ENCODE data around the gene GJC1. TPM values are rescaled to one million over a fixed set of nuclear protein-coding genes. Genes with fewer than 3 reads are reported as not detected.

GJC1 gene
- total RNA-seq, 1 donor from 2014 or later, result 20.8 TPM

DNA sequence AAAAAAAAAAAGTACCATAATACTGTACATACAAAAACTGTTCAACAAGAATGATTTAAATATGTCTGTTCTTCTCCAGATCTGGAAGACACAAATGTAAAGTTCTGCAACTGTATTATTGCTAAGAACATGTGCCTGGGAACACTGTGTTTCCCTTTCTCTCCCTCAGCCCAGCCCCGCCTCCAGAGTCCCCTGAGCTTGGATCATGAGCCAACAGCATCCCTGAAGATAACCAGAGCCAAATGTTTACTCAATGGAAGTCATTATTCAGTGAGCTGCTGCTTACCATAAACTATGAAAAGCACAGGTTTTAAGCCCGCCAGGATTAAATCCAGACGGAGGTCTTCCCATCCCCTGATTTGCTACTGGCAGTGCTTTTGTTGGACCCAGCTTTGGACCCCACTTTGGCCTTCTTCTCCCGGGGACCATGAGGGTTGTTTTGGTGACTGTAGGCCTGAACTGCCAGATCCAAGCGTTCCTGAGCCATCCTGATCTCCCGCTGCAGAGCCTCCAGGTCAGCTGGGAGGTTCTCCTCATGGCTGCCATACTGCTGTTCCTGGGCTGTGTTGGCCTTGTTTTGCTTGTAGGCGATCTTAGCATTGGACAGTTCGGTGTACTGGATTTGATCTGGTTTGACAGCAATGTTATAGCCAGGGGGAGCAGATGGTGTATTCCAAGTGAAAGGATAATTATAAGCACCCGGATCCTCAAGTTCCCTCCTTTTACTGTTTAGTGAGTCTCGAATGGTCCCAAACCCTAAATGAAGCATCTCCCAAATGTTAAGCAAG is 25.6 kb downstream of the GJC1 start:
- no peak for DNase-seq (ENCODE audit: extremely low read depth, low read depth, low spot score)

DNA sequence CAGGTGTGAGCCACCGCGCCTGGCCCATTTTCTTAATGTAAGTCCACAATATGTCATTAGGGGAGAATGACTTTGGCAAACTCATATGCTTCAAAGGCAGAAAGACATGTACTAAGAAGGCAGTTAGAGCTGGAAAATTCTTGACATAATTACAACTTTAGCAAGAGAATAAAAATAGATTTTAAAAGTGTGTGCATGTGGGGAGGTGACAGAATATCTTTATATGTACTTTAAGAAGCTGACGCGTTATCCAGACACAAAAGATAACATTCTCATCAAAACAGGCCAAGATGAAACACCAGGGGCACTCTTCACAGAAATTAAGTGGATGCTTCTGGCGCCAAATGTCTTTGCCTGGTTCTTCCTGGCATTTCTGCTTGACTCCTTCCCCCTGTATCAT is 28.2 kb downstream of the GJC1 start:
- DNase-seq (ENCODE audit: extremely low read depth, low read depth, low spot score), result no peak

DNA sequence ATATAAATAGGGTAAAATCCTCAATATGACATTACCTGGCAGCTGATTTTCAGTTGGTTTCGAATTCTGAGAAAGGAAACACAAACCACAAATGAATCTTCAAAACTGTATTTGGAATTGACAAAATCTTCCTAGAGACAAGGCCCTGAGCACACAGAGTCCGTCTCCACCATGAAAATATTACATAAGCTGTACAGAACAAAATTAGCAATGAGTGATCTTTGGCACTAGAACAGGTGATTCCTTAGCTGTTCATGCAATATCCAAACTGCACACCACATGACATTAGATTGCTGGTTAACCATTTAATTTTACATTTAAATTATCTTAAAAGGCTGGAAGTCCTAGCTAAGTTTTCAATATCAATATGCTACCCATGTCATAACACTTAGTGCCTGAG is 31.7 kb downstream of the GJC1 start:
- DNase-seq (ENCODE audit: extremely low read depth, low read depth, low spot score), result no peak

DNA sequence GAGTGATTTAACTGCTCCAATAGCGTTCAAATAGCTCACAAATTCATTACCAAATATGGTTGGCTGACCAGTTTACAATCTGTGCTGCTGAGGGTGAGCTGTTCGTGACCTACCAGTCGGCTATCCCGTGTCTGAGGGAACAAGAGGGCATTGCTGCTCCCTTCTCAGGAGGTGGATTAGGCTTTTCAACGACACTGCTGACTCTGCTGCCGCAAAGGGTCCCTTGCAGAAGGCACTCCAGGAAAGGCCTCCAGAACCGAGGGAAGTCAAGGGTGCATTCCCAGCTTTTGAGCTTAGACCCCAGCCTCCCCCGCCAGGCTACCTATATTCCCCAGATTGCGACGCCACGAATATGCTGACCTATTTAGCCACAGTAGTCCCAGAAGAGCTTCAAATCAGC is 32.3 kb downstream of the GJC1 start:
- no peak for DNase-seq (ENCODE audit: extremely low read depth, low read depth, low spot score)

DNA sequence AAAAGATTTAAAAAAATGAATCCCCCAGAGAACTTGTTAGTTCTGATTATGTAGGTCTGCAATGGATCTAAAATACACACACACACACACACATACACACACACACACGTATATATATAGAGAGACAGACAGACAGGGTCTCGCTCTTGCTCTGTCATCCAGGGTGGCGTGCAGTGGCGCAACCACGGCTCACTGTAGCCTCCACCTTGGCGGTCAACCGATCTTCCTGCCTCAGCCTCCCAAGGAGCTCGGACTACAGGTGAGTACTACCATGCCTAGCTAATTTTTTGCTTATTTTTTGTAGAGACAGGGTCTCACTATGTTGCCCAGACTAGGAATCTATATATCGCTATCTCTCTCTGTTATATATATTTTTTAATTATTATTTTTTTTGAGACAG is 33.4 kb downstream of the GJC1 start:
- DNase-seq (ENCODE audit: extremely low read depth, low read depth, low spot score), result no peak

DNA sequence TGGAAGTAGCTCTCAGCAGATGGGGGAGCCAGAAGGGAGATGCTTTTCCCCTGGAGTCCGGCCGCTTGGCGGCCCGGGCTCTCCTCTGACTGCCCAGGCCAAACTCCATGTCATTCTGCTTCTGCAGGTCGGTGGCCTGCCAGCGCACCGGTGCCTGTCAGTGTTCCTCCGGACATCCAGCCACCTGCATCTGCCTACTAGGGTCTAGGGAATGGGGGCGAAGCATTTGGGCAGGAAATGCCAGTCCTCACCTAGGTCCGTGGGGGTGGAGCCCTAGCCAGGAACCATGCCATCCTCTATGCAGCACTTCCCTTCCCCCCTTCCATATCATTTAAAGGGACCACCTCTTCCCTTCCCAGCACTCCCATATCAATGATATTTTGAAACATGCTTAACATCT is 34.2 kb downstream of the GJC1 start:
- DNase-seq (ENCODE audit: extremely low read depth, low read depth, low spot score), result no peak

DNA sequence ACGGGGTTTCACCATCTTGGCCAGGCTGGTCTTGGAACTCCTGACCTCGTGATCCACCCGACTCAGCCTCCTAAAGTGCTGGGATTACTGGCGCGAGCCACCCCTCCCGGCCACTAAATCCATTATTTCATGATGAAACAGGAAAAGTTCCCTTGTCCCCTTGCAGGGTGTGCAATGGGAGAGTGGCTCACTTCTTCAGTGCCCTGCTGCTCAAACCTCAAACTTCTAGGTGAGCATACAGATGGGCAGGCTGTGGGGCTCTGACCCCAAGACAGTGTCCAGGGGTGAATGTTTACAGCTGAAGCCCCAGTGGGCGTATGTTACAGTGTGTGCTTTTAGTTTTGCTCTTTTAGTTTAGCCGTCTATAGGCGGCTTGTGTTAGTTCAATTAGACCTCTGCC is 34.7 kb downstream of the GJC1 start:
- DNase-seq (ENCODE audit: extremely low read depth, low read depth, low spot score), result no peak

DNA sequence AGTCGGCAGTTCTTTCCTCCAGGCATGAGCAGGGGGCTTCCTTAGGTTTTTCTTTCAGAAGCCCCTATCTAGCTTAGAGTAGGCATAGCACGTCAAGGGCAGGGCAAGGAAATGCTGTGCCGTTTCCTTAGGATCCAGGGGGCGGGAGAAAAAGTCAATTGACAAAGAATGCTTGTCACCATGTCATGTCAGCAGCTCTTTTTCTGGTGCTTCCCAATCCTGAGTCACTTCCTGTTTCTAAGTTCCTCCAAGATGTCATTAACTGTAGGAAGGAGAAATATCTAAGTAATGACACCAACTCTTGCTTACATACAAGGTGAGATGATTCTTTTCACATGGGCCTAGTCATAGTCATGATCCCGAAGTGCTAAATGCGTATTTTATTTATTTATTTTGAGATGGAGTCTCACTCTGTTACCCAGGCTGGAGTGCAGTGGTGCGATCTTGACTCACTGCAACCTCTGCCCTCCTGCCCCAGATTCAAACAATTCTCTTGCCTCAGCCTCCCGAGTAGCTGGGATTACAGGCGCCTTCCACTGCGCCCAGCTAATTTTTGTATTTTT is 35.2 kb downstream of the GJC1 start:
- peak; percentile 73 for DNase-seq (ENCODE audit: extremely low read depth, low read depth, low spot score)

DNA sequence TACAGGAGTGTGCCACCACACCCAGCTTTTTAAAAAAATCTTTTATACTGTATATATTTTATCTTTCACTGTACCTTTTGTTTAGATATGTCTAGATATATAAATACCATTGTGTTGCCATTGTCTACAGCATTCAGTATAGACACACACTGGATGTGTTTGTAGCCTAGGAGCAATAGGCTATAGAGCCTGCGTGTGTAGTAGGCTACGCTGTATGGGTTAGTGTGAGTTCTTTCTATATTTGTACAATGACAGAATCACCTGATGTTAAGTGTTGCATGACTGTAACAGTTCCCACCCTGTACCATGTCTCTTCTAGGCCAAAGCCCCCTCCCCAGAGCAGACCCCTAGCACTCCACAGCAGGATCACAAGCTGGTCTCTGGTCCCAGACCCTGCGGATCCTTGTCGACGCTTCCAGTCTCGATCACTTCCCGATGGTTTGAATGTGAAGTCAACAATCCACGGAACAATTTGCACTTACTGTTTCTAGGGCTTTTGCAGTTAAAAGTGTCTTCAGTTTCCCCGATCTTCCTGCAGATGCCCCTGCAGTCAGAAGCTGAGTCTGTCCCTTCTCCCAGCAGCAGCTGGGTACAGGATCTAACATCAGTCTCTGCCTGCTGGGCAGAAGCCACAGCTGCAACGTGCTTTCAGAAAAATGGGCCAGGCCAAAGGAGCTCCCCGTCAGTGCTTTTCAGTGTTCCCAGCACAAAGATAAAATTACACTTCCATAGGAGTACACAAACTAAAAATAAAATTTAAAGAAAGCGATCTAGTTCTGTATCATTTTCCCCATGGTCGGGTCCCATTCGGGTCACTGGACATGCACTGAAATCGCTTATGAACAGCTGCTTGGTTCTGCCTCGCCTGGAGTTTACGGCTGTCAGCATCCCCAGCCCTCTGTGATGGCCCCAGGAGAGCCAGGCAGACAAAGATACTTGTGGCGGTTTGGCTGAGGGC is 35.9 kb downstream of the GJC1 start:
- DNase-seq (ENCODE audit: extremely low read depth, low read depth, low spot score), result no peak

DNA sequence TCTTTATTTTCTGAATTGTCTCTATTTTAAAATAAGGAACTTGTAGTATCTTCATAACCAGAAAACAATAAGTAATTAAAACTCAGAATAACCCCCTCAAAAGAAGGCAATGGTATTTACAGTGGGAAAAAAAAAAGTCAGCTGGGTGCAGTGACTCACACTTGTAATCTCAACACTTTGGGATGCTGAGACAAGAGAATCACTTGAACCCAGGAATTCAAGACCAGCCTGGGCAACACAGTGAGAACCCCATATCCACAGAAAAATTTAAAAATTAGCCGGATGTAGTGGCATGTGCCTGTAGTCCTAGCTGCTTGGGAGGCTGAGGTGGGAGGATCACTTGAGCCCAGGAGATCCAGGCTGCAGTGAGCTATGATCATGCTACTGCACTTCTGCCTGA is 37.8 kb downstream of the GJC1 start:
- DNase-seq (ENCODE audit: extremely low read depth, low read depth, low spot score), result no peak

DNA sequence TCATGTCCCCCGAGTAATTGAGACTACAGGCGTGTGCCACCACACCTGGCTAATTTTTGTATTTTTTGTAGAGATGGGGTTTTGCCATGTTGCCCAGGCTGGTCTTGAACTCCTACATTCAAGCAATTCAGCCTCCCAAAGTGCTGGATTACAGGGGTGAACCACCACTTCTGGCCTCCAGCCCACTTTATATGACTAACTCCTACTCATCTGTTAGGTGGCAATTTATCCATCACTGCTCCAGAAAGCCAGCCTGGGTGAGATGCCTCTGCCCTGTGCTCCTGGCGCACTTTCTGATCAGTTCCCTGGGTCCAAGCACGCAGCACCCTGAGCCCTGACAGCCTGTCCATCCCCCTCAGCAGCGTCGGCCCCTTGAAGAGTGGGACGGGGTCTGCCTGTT is 41.9 kb downstream of the GJC1 start:
- DNase-seq (ENCODE audit: extremely low read depth, low read depth, low spot score), result no peak

DNA sequence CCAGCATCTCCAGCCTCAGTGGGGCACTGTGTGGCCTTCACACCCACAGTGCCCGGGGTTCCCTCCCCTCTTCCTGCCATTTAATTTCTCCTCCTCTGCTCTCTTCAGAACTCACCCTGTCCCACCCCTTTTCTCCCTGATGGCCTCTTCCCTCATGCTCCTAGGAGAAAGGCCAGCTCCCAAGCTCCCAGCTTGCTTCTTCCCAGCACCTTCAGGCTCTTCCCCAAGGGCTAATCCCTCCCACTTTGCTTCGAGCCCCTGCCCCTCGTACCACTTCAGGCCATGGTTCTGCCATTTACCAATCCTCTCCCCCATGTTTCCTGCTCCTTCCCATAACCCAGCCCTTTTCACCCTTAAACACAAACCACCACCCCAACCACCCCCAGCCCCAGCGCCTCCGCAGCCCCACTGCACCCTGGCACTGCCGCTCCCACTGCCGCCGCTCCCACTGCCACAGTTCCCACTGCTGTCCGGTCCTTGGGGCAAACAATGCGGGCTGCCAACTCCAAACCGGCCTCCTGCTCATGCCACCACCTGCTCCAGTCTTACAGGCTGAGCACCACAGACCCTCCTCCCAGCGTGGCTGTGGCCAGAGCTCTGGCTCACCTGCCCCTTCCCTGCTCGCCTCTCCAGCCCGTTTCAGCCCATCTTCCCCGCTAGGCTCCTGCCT is 42.7 kb downstream of the GJC1 start:
- DNase-seq (ENCODE audit: extremely low read depth, low read depth, low spot score), result no peak

DNA sequence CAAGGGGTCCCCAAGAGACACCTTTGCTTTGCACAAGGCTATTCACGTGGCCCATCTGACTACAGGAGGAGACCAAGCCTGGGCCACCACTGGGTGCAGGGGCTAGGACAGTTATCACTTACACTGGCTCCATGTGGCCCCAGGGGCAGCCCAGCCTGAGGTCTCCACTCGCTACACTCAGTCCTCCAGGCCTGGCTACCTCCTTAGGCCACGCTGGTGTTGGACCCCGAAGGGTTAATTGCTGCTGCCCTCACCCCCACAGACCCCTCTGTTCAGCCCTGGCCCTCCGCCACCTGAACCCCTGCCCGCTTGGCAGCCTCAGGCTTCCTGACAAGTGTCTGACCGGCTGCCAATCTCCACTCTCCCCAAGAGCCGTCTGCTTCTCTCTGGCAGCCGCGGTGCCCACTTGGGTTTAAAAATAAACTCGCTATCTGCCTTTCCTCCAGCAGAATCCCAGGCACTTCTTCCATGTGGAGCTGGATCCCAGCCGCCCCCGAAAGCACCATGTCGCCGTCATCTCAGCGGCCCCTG is 43.5 kb downstream of the GJC1 start:
- DNase-seq (ENCODE audit: extremely low read depth, low read depth, low spot score), result no peak

DNA sequence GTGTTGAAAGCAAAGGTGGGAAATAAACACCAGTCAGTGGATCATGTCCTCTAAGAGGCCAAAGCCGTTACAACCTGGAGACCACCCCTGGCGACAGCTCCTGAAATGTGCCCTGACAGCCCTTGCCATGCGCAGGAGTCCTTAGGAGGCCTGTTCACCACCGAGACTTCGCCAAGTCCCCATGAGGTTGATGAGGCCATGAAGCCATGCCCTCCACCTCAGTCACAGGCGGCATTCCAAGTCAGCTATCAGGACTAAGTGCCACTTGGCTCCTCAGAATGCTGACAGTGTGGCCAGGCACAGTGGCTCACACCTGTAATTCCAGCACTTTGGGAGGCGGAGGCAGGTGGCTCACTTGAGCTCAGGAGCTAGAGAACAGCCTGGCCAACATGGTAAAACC is 44.2 kb downstream of the GJC1 start:
- no peak for DNase-seq (ENCODE audit: extremely low read depth, low read depth, low spot score)

DNA sequence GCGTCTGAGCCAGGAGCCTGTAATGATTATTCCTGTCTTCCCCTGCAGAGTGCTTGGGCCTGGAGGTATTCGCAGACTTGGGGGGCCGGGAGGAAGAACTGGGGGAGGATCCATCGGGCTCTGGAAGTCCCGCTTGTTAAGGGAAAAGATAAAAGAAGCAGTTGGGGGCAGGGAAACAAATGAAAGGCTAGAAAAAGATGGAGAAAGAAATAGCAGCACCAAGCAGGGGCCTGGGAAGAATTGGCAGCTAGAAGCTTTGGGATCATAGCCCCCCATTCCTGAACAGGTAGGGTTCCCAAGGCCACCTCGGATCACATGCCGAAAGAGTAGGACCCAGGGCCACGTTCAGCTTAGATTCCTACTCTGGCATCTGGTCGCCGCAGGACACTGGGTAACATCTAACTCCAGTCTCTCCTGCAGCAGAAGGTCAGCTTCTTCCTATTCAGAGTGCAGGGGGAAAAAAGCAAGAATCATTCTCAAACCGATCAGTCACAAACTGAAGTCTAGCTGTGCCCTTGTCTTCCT is 47.7 kb downstream of the GJC1 start:
- DNase-seq (ENCODE audit: extremely low read depth, low read depth, low spot score), result no peak

DNA sequence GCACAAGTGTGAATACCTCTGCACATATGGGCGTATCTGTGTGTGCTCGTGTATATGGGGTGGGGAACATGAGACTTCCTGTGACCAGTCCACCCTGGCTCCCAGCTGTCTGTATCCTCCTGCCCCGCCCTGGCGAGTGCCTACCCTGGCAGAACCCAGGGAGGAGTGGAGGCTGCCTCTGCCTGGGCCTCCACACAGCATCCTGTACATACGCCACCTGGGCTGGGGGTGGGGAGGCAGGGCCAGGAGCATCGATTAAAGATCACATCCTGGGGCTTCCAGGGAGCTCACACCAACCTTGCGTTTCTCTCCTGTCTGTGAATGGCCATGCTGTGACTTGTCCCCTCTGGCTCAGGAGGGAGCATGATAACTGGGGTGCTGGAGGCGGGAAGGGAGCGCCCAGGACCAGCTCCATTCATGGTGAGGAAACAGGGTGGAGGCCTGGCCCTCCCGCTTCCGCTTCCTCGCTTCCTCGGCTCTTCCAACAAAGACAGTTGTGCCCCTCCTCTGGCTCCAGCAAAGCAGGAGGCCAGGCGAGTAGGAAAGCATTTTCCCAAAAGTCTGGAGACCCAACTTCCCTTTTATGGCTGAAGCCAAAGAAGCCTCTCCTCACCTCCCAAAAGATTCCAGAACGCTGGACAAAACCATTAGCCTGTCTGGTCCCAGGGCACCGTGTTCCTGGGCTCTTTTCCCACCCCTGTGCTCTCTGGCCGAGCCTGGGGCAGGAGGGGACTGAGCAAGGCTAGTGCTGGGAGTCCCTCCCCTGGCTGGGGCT is 48.3 kb downstream of the GJC1 start:
- DNase-seq (ENCODE audit: extremely low read depth, low read depth, low spot score), result no peak

DNA sequence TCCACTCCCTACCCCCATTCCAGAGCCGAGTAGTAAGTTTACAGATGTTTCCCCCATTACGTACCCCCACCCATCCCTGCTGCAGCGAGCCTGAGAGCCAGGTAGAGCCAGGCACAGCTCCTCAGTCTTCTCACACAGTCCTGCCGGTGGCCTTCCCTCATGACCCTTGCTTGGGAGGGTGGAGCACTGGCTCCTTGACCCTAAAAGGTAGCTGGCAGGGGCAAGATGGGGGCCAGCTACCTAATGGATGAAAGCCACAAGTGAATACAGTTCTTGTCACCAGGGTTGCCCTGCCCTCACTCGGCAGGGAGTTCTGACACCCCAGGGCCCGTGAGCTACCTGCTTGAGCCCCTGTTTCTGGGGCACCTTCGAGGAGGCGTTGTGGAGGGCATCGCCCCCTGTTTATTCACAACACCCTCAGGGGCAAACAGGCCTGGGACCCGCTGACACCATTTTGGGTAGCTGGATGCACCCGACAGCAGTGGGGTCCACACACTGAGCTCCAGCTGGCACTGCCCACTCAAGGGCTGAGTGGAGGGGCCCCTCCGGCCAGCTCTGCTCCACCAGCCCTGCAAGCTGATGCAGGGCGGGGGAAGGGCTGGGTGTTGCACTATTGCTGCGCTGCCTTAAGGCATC is 49.1 kb downstream of the GJC1 start:
- no peak for DNase-seq (ENCODE audit: extremely low read depth, low read depth, low spot score)

DNA sequence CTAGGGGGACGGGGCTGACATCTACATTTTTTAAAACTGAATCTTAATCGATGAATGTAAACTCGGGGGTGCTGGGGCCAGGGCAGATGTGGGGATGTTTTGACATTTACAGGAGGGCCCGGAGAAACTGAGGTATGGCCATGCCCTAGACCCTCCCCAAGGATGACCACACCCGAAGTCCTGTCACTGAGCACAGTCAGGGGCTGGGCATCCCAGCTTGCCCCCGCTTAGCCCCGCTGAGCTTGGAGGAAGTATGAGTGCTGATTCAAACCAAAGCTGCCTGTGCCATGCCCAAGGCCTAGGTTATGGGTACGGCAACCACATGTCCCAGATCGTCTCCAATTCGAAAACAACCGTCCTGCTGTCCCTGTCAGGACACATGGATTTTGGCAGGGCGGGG is 49.9 kb downstream of the GJC1 start:
- DNase-seq (ENCODE audit: extremely low read depth, low read depth, low spot score), result no peak
